Dendritic cell treated with granulocyte-macrophage colony-stimulating factor and Interleukin-4, amounts not matched to agents 40 ng/mL and 50 ng/mL, for 4 days (primary cell): ENCODE measurements around the gene ATP11B.
A peak's percentile ranks its signal among the peaks of the same experiment; 100 is the strongest.

Source experiments
- H3K27ac Mint-ChIP-seq: one replicate; pipeline ENCODE4 v1.8.0; 2022; ENCODE audit warnings: mild to moderate bottlenecking, mixed read lengths
- H3K27me3 Mint-ChIP-seq: one replicate; pipeline ENCODE4 v1.8.0; 2022; ENCODE audit warnings: mild to moderate bottlenecking, mixed read lengths
- H3K36me3 Mint-ChIP-seq: one replicate; pipeline ENCODE4 v1.8.0; 2022; ENCODE audit warnings: low read depth, mixed read lengths
- H3K4me1 Mint-ChIP-seq: one replicate; pipeline ENCODE4 v1.8.0; 2022; ENCODE audit warnings: low read depth, mixed read lengths
- H3K4me3 Mint-ChIP-seq: one replicate; pipeline ENCODE4 v1.8.0; 2022; ENCODE audit warnings: mild to moderate bottlenecking, moderate library complexity, mixed read lengths
- H3K9me3 Mint-ChIP-seq: one replicate; pipeline ENCODE4 v1.8.0; 2022; ENCODE audit warnings: mixed read lengths
- intact Hi-C: fragments of 100-400 bp; cut with micrococcal nuclease; formaldehyde crosslinking; loops from one replicate; pipeline ENCODE4 v1.15.0; 2022

Gene ATP11B

DNA sequence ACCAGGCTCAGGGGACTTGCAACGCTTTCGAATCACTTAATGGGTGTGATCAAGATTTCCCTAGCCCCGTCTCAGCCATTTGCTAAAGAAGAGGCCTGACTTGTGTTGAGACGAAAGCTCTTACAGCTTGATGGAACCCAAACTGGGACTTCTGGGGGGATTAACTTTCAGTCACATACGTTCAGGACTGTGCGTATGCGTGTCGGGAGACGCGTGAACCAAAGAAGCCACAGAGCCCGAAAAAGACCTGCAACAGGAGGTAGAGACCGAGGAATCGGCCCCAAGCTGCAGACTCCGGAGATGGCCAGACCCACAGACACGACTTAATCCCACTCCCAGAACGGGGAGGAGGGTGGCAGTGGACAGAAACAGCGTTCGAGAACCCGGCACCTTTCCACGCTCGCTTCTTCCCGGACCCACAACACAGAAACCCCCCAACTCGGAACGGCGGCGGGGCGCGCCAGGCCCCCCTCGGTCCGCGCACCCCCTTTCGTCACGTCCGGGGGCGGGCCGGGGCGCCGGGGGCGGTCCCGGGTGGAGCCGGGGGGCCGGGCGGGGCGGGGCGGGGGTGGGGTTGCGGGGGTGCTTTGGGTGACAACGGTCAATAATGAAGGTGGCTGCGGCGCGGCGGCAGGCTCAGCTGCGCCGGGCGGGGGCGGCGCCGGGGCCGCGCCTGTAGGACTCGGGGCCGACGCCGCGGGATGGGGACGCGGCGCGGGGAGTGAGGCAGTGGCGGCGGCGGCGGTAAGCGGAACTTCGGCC, at the start of gene ATP11B:
Gene ATP11B (plus strand): TSS at position 604 of the 762 bp plus-strand sequence. CDS start 256 bp downstream, outside the sequence.
- Mint-ChIP-seq H3K4me3 (peak within 1 kb of the TSS; percentile 95), H3K27ac (peak within 1 kb of the TSS; percentile 99), H3K27me3 (no peaks in the 10 kb centered on the region), H3K4me1 (peaks cover 21% of the 10 kb centered on the region), H3K36me3 (peaks cover 14% of the 10 kb centered on the region), H3K9me3 (no peaks in the 10 kb centered on the region)
- intact Hi-C loops = no loop called here

DNA sequence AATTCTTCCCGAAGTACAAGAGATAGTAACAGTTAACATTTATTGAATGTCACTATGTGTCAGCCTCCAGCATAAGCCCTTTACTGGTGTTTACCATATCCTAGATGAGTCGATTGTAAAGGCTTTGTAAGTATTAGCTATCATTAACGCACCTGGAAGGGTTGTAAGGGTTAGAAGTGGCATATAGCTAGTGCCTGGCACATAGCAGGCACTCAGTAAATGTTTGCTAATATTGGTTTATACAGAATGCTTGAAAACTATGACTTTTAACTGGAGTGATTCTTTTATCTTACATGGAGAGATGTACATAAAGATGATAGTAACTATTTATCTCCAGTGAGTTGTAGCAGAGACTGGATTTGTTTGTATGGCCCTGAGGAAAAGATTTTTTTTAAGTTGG, 46.3 kb upstream of the ATP11B start:
- intact Hi-C loops = no loop called here
- no peaks in the 10 kb centered on the region for H3K9me3 Mint-ChIP-seq
- no peak overlapping the region for H3K27ac Mint-ChIP-seq
- no peak overlapping the region for H3K4me3 Mint-ChIP-seq
- H3K27me3 Mint-ChIP-seq = no peaks in the 10 kb centered on the region
- no peaks in the 10 kb centered on the region for H3K4me1 Mint-ChIP-seq
- H3K36me3 Mint-ChIP-seq = no peaks in the 10 kb centered on the region

DNA sequence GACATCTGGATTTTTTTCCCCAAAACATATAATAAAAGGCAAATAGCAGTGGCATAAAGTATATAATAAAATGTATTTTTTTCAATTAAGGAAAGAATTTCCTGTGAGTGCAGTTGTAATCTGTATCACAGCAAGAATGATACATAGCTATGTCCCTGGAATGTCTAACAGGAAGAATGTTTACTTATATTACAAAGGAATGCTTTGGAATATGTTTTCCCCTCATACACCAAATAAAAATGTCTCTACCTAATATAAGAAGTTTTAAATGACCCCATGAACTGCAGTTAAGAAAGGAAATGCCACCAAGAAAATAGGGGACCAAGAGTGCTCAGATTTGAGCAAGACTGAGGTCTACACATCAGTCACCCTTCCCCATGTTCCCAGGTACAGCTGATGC, 38.0 kb upstream of the ATP11B start:
- Mint-ChIP-seq H3K4me3 (no peak overlapping the region), H3K27me3 (peaks cover 5% of the 10 kb centered on the region), H3K9me3 (no peaks in the 10 kb centered on the region), H3K4me1 (no peaks in the 10 kb centered on the region), H3K36me3 (no peaks in the 10 kb centered on the region), H3K27ac (no peak overlapping the region)
- intact Hi-C loops = no loop called here

DNA sequence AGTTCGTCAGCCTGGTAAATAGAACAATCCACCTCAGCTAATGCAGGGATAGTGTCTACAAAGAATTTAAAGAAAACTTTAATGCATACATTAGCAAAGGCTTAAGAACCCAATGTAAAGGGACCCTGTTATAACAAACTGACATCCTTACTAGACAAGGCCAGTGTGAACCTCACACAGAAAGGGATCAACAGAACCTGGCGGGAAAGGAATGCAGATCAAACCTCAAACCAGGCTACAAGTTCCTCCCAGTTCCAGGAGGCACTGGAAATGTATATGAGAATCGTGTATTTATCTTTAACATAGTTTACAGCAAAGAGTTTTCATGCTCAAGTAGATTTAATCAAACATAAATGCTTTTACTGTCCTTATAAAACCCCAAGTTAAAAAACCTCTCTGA, 37.6 kb upstream of the ATP11B start:
- H3K27me3 Mint-ChIP-seq = peaks cover 5% of the 10 kb centered on the region
- H3K9me3 Mint-ChIP-seq = no peaks in the 10 kb centered on the region
- H3K4me3 Mint-ChIP-seq = no peak overlapping the region
- no peaks in the 10 kb centered on the region for H3K36me3 Mint-ChIP-seq
- H3K4me1 Mint-ChIP-seq = no peaks in the 10 kb centered on the region
- H3K27ac Mint-ChIP-seq = no peak overlapping the region
- intact Hi-C loops = no loop called here

DNA sequence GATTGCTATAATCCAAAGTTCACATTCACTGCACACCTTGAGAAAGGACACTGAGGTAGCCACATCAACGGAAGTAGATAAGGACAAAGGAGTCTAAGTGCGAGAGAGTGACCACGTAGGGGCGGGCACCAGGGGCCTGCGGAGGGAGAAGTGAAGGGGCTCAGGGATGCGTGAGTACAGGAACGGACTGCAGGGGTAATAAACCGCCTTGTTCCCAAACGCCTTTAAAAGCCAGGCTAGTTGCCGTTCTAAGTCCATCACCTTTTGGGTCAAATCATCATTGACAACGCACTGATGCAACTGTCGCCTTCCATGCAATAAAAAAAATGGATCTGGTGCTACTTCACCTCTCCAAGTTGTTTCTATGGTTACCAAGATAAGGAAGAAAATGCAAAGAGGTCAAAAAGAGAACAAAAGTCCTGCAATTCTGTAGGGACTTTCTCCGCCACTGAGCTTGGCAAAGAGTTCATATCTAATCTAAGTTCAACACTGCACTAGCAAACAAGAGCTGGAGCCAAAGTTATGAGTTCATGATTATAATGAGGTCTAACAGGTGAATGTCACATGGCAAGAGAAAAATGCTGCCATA, 32.6 kb upstream of the ATP11B start:
- H3K4me3 Mint-ChIP-seq = no peak overlapping the region

DNA sequence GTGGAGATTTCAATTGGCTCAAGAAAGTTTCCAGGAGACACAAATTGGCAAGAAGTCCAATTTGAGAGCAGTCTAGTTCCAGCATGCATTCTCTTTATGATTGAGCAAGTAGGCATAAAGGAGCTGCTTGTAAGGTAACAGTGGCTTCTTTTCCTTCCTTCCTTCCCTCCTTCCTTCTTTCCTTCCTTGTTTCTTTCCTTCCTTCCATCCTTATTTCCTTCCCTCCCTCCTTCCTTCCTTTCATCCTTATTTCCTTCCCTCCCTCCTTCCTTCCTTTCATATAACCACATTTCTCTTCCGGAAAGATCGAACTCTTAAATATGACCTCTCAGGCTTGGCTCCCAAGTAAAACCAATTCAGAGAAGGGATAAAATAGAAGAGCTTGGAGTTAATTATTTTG, 29.4 kb upstream of the ATP11B start:
- H3K36me3 Mint-ChIP-seq = no peaks in the 10 kb centered on the region
- no peaks in the 10 kb centered on the region for H3K9me3 Mint-ChIP-seq
- H3K4me1 Mint-ChIP-seq = no peaks in the 10 kb centered on the region
- intact Hi-C loops = no loop called here
- no peaks in the 10 kb centered on the region for H3K27me3 Mint-ChIP-seq
- no peak overlapping the region for H3K4me3 Mint-ChIP-seq
- no peak overlapping the region for H3K27ac Mint-ChIP-seq

More for the DNA sequence above, 32.6 kb upstream of the ATP11B start:
- peaks cover 5% of the 10 kb centered on the region for H3K27me3 Mint-ChIP-seq
- intact Hi-C loops = no loop called here
- no peaks in the 10 kb centered on the region for H3K4me1 Mint-ChIP-seq
- H3K36me3 Mint-ChIP-seq = no peaks in the 10 kb centered on the region
- H3K9me3 Mint-ChIP-seq = no peaks in the 10 kb centered on the region
- H3K27ac Mint-ChIP-seq = no peak overlapping the region

DNA sequence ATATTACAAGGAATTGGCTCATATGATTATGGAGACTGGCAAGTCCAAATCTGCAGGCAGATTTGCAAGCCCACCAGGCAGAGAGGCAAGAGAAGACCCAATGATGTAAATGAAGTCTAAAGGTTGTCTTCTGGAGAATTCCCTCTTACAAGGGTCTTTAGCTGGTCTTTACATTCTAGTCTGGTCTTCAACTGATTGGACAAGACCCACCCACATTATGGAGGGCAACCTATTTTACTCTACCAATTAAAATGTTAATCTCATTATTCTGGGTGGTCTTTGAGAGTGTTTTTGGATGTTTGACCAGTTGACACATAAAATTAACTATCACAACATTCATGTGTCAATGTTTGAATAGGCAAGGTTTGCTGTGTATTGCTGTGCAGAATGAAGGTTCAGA, 28.0 kb upstream of the ATP11B start:
- Mint-ChIP-seq H3K9me3 (no peaks in the 10 kb centered on the region), H3K4me1 (no peaks in the 10 kb centered on the region), H3K27ac (no peak overlapping the region), H3K4me3 (no peak overlapping the region), H3K27me3 (no peaks in the 10 kb centered on the region), H3K36me3 (no peaks in the 10 kb centered on the region)
- intact Hi-C loops = no loop called here

DNA sequence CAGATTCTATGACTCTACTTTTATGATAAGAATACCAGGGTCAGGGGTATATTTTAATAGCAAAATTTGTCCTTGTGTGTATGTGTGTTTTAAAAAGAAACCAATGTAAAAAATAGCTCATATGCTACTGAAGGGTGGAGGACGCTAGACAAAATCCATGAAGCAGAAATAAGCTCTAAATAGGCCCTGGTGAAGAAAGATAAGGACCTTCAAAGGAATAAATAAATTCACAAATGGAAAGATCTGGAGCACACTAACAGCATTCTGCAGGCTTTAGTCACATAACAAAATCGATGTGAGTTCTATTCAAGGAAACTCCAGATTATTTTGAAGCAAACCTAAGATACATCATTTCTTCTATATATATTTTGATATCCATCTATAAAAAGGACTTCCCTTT, 27.2 kb upstream of the ATP11B start:
- Mint-ChIP-seq H3K27me3 (no peaks in the 10 kb centered on the region), H3K36me3 (no peaks in the 10 kb centered on the region), H3K4me3 (no peak overlapping the region), H3K27ac (no peak overlapping the region), H3K9me3 (no peaks in the 10 kb centered on the region), H3K4me1 (no peaks in the 10 kb centered on the region)
- intact Hi-C loops = no loop called here

DNA sequence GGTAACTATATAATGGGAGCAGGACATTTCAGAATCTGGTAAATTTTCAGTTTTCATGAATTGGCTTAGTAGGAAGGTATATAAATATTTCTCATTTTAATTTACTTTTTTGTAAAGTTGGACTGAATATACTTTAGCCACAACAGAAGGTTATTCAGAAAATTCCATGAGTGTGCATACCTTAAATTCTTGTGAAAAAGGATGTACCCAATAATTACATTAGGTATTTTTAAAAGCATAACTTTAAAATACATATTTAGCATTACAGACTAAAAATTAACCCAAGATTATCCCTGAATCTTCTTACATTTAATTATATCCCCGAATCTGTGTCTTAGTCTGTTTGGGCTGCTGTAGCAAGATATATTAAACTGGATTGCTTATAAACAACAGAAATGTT, 24.9 kb upstream of the ATP11B start:
- H3K27me3 Mint-ChIP-seq = no peaks in the 10 kb centered on the region
- H3K27ac Mint-ChIP-seq = no peak overlapping the region
- H3K4me1 Mint-ChIP-seq = no peaks in the 10 kb centered on the region
- H3K4me3 Mint-ChIP-seq = no peak overlapping the region
- no peaks in the 10 kb centered on the region for H3K9me3 Mint-ChIP-seq
- H3K36me3 Mint-ChIP-seq = no peaks in the 10 kb centered on the region
- intact Hi-C loops = no loop called here

DNA sequence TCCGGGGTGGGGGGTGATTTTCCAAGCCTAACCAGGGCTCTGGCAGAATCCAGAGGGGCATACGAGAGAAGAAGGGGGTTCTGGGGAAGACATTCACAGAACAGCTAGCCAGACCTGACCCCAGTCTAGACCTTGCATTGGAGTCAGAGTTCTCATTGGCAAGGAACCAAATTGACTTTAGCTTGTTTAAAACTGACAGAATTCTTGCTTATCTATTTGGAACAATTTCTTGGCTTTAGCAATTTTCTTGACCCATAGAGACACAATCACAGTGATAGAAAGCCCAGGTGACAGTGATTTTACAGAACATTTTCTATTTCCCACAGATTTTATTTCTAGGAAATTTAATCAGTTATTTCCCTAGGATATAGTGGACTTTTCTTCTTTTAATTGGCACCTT, 23.6 kb upstream of the ATP11B start:
- intact Hi-C loops = no loop called here
- H3K4me3 Mint-ChIP-seq = no peak overlapping the region
- peaks cover 4% of the 10 kb centered on the region for H3K9me3 Mint-ChIP-seq
- H3K36me3 Mint-ChIP-seq = no peaks in the 10 kb centered on the region
- no peak overlapping the region for H3K27ac Mint-ChIP-seq
- no peaks in the 10 kb centered on the region for H3K4me1 Mint-ChIP-seq
- H3K27me3 Mint-ChIP-seq = peaks cover 2% of the 10 kb centered on the region

DNA sequence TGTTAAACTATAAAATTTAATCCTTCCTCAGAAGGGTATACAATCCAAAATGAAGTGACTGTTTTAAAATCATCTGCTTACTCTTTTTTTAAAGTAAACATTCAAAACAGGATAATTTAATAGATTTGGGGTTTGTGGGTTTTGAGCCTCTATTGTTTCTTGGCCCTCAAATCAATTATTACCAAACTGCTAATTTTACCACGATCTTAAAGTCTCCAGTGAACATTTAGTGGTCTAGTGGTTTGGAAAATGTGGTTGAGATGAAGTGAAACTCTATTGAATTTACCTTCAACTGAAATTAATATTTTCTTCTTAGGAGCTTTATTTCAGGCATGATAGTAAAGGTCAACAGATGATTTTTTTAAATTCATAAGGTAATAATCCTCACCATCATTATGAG, 11.2 kb upstream of the ATP11B start:
- intact Hi-C loops = loop anchor here (10.0 kb wide), 1 partner anchor 67 kb away; no protein-coding TSS in a partner anchor
- H3K36me3 Mint-ChIP-seq = no peaks in the 10 kb centered on the region
- H3K9me3 Mint-ChIP-seq = peaks cover 11% of the 10 kb centered on the region
- H3K27me3 Mint-ChIP-seq = peaks cover 2% of the 10 kb centered on the region
- no peak overlapping the region for H3K4me3 Mint-ChIP-seq
- H3K4me1 Mint-ChIP-seq = no peaks in the 10 kb centered on the region
- H3K27ac Mint-ChIP-seq = no peak overlapping the region

DNA sequence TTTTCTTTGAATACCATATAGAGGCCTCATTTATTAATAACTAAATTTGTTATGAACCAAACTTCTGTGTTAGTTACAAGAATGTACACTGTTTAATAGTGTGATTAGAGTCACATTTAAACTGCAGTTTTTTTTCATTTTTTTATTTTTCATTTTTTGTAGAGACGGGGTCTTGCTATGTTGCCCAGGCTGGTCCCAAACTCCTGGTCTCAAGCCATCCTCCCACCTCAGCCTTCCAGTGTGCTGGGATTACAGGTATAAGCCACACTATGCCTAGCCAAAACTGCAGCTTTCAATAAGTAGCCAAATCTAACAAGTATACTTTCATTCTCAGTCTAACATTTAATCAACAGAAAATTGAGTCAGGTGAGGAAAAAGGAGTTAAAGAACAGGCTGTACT, 10.2 kb upstream of the ATP11B start:
- intact Hi-C loops = loop anchor here (10.0 kb wide), 1 partner anchor 68 kb away; no protein-coding TSS in a partner anchor
- peaks cover 4% of the 10 kb centered on the region for H3K4me1 Mint-ChIP-seq
- H3K4me3 Mint-ChIP-seq = no peak overlapping the region
- H3K9me3 Mint-ChIP-seq = peaks cover 2% of the 10 kb centered on the region
- no peak overlapping the region for H3K27ac Mint-ChIP-seq
- peaks cover 2% of the 10 kb centered on the region for H3K27me3 Mint-ChIP-seq
- H3K36me3 Mint-ChIP-seq = no peaks in the 10 kb centered on the region

DNA sequence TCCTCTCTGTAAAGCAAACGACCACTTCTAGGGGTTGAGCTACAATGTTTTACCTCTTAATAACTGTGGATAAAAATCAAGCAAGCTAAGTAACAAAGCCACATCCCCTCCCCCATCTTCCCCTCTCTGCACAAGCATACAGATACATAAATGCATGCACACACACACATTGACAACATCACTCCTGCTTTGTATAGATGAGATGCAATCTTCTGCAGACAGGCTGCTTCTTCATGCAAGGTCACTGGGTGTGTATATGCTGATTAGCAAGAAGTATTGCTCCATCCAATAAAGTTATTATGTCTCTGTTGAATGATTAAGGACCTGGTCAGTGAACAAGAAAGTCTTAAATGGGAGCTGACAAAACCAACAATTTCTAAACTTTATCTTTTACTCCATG, 8.8 kb upstream of the ATP11B start:
- Mint-ChIP-seq H3K9me3 (no peaks in the 10 kb centered on the region), H3K4me1 (peaks cover 7% of the 10 kb centered on the region), H3K4me3 (no peak overlapping the region), H3K27ac (no peak overlapping the region), H3K36me3 (no peaks in the 10 kb centered on the region), H3K27me3 (peaks cover 2% of the 10 kb centered on the region)
- intact Hi-C loops = loop anchor here (10.0 kb wide), 1 partner anchor 70 kb away; no protein-coding TSS in a partner anchor

DNA sequence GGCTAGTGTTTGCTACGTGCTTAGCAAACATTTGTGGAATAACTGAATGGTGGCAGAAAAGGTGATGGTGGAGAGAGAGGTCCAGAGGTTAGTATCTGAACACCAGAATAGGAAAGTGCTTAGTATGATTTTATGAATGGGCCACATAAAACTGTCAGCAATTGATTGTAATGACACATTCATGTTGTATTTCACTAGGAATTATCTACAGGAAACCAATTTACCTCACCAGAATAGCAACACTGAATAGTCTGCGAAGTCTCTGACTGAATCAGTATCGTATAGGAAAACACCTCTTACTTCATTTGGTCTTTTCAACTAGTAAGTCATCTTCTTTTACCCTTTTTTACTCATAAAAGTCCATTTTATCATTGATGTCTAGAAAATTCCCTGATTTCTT, 8.2 kb upstream of the ATP11B start:
- Mint-ChIP-seq H3K27me3 (peaks cover 2% of the 10 kb centered on the region), H3K27ac (no peak overlapping the region), H3K4me3 (no peak overlapping the region), H3K4me1 (peaks cover 7% of the 10 kb centered on the region), H3K9me3 (no peaks in the 10 kb centered on the region), H3K36me3 (no peaks in the 10 kb centered on the region)
- intact Hi-C loops = loop anchor here (10.0 kb wide), 1 partner anchor 70 kb away; no protein-coding TSS in a partner anchor
